ENCODE results near the gene CP. TPM values are rescaled to one million over a fixed set of nuclear protein-coding genes. Genes with fewer than 3 reads are reported as not detected.
A peak's percentile ranks its signal among the peaks of the same experiment; 100 is the strongest.

Gene CP
- total and polyA plus RNA-seq, 2 of the 13 experiments (the other 11 are each of a cell fraction or from before 2014, with no cell fraction given): 42.6 to 789 TPM

DNA sequence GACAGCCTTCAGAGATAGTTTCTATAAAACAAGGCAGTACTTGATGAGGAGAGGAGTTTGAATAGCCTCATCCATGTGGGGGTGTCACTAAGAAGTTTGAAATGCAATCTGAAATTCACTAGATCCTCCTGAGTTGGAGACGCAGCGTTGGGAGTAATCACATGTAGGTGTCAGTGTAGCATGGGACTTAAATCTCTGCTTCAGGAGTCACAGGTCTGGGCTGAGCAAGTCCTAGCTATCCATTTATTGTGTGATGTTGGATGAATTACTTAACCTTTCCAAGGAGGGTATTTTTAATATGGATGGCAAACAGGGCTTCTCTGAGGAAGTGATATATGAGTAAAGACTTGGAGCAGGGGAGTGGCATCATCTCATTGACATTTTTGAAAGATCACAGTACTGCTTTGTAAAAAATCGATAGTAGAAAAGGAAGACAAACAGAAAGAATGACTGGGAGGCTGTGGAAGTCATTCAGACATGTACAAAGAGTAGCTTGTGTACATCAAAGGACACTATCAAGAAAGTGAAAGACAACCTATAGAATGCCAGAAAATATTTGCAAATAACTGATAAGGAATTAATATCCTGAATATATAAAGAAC is 17.1 kb downstream of the CP start (continued):
- TF ChIP-seq, protein P1, sequence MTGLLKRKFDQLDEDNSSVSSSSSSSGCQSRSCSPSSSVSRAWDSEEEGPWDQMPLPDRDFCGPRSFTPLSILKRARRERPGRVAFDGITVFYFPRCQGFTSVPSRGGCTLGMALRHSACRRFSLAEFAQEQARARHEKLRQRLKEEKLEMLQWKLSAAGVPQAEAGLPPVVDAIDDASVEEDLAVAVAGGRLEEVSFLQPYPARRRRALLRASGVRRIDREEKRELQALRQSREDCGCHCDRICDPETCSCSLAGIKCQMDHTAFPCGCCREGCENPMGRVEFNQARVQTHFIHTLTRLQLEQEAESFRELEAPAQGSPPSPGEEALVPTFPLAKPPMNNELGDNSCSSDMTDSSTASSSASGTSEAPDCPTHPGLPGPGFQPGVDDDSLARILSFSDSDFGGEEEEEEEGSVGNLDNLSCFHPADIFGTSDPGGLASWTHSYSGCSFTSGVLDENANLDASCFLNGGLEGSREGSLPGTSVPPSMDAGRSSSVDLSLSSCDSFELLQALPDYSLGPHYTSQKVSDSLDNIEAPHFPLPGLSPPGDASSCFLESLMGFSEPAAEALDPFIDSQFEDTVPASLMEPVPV (CRISPR knock-in tag; IDR thresholded peaks at IDR 0.05): peak; percentile 35; the same call in 1 of the 2 replicates
- TF ChIP-seq, protein P2, sequence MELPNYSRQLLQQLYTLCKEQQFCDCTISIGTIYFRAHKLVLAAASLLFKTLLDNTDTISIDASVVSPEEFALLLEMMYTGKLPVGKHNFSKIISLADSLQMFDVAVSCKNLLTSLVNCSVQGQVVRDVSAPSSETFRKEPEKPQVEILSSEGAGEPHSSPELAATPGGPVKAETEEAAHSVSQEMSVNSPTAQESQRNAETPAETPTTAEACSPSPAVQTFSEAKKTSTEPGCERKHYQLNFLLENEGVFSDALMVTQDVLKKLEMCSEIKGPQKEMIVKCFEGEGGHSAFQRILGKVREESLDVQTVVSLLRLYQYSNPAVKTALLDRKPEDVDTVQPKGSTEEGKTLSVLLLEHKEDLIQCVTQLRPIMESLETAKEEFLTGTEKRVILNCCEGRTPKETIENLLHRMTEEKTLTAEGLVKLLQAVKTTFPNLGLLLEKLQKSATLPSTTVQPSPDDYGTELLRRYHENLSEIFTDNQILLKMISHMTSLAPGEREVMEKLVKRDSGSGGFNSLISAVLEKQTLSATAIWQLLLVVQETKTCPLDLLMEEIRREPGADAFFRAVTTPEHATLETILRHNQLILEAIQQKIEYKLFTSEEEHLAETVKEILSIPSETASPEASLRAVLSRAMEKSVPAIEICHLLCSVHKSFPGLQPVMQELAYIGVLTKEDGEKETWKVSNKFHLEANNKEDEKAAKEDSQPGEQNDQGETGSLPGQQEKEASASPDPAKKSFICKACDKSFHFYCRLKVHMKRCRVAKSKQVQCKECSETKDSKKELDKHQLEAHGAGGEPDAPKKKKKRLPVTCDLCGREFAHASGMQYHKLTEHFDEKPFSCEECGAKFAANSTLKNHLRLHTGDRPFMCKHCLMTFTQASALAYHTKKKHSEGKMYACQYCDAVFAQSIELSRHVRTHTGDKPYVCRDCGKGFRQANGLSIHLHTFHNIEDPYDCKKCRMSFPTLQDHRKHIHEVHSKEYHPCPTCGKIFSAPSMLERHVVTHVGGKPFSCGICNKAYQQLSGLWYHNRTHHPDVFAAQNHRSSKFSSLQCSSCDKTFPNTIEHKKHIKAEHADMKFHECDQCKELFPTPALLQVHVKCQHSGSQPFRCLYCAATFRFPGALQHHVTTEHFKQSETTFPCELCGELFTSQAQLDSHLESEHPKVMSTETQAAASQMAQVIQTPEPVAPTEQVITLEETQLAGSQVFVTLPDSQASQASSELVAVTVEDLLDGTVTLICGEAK (IDR thresholded peaks at IDR 0.05): no peak
- TF ChIP-seq, protein P2 (CRISPR knock-in tag; IDR thresholded peaks at IDR 0.05): no peak
- TF ChIP-seq SALL2 (CRISPR knock-in tag; IDR thresholded peaks at IDR 0.05) (no peak), ZBTB7A (CRISPR knock-in tag; IDR thresholded peaks at IDR 0.05) (no peak), KMT2B (CRISPR knock-in tag; IDR thresholded peaks at IDR 0.05) (no peak), HDAC6 (IDR thresholded peaks at IDR 0.05; ENCODE audit: low read depth, low read length) (no peak), TBX3 (IDR thresholded peaks at IDR 0.05; ENCODE audit: borderline replicate concordance) (no peak), GFI1 (CRISPR knock-in tag; IDR thresholded peaks at IDR 0.05; ENCODE audit: borderline replicate concordance) (peak; percentile 60; the same call in 1 of the 2 replicates), HOXA3 (CRISPR knock-in tag; IDR thresholded peaks at IDR 0.05) (no peak), HMG20B (CRISPR knock-in tag; conservative IDR thresholded peaks at IDR 0.05) (0 out of 2 replicates have a peak, but pooled peaks have one; percentile 28), EP300 (IDR thresholded peaks at IDR 0.05; ENCODE audit: low read depth in 2 of 2, low read length in 2 of 2) (peak in 1 of 2 experiments; percentile 84; a peak in 2 of 4 replicates), EP300 (CRISPR knock-in tag; IDR thresholded peaks at IDR 0.05; ENCODE audit: borderline replicate concordance) (peak; percentile 65; the same call in 1 of the 2 replicates), ZNF562 (CRISPR knock-in tag; IDR thresholded peaks at IDR 0.05; ENCODE audit: borderline replicate concordance) (no peak), NFE2 (CRISPR knock-in tag; IDR thresholded peaks at IDR 0.05) (no peak), SNAPC2 (CRISPR knock-in tag; IDR thresholded peaks at IDR 0.05) (no peak), ATF1 (CRISPR knock-in tag; IDR thresholded peaks at IDR 0.05) (0 out of 2 replicates have a peak, but pooled peaks have one; percentile 14), RFX5 (IDR thresholded peaks at IDR 0.05; ENCODE audit: low read depth, low read length) (no peak), MTA3 (CRISPR knock-in tag; IDR thresholded peaks at IDR 0.05) (no peak)
- TF ChIP-seq, protein P3, sequence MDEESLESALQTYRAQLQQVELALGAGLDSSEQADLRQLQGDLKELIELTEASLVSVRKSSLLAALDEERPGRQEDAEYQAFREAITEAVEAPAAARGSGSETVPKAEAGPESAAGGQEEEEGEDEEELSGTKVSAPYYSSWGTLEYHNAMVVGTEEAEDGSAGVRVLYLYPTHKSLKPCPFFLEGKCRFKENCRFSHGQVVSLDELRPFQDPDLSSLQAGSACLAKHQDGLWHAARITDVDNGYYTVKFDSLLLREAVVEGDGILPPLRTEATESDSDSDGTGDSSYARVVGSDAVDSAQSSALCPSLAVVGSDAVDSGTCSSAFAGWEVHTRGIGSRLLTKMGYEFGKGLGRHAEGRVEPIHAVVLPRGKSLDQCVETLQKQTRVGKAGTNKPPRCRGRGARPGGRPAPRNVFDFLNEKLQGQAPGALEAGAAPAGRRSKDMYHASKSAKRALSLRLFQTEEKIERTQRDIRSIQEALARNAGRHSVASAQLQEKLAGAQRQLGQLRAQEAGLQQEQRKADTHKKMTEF (CRISPR knock-in tag; IDR thresholded peaks at IDR 0.05): peak; percentile 63

Data from HepG2 (cell line).